Measurements from ENCODE around the gene PDZD7.
A peak's percentile ranks its signal among the peaks of the same experiment; 100 is the strongest.

PDZD7 gene

DNA sequence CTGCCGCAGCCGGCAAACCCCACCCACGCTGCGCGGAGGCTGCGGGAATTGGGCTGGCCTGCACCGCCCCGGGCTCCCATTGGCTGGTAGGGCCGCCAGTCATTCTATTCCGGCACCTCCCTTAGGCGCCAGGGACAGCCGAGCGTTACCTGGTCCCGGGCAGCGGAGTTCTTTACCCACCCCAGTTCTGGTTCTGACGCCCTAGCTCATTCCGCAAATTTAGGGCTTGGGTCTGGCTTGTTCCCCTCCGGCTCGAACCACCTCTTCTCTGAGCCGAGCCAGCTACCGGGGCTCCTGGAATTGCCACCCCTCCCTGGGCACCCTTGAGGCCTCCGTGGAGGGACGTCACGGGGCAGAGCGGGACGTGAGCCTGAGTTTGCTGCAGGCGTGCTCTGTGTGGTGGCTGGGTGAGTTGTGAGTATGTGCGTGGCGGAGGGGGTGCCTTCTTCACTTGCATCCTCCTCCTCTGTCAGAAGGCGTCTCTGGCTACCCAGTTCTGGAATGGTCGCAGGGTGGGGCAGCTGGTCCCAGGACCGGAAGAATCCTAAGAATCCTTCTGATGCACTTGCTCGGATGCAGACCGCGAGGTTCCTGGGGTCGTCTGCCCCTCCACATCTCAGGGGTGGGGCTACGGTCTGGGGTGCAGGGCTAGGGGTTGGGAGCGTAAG lies at the start of gene PDZD7, which contains the start of gene SFXN3:
Gene PDZD7 (minus strand): TSS at position 2 of the 668 bp plus-strand sequence. CDS start 910 bp downstream, outside the sequence.
Gene SFXN3 (plus strand): TSS at position 107 of the 668 bp plus-strand sequence. CDS start 3,461 bp downstream, outside the sequence.
- peak within 1 kb of the TSS; percentile 86 for H3K4me3 ChIP-seq (ENCODE audit: low read depth, low read length)
- no peak for DNase-seq (ENCODE audit: low read depth, low spot score)
- ChIA-PET POLR2A (interaction anchor here (1.1 to 2.3 kb wide), 5 partner anchors 10 to 33 kb away, joined by 3 to 18 read pairs (median 4); partner anchors contain the start of gene LZTS2), CTCF (interaction anchor here (1.3 to 35.4 kb wide), 5 partner anchors 14 to 37 kb away, joined by 3 to 1481 read pairs (median 242); partner anchors contain the start of genes KAZALD1, LZTS2, MRPL43 and TWNK)
- TF ChIP-seq, protein P1, sequence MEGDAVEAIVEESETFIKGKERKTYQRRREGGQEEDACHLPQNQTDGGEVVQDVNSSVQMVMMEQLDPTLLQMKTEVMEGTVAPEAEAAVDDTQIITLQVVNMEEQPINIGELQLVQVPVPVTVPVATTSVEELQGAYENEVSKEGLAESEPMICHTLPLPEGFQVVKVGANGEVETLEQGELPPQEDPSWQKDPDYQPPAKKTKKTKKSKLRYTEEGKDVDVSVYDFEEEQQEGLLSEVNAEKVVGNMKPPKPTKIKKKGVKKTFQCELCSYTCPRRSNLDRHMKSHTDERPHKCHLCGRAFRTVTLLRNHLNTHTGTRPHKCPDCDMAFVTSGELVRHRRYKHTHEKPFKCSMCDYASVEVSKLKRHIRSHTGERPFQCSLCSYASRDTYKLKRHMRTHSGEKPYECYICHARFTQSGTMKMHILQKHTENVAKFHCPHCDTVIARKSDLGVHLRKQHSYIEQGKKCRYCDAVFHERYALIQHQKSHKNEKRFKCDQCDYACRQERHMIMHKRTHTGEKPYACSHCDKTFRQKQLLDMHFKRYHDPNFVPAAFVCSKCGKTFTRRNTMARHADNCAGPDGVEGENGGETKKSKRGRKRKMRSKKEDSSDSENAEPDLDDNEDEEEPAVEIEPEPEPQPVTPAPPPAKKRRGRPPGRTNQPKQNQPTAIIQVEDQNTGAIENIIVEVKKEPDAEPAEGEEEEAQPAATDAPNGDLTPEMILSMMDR (IDR thresholded peaks at IDR 0.05; ENCODE audit: insufficient read depth, low read length, missing control alignments) = no peak

DNA sequence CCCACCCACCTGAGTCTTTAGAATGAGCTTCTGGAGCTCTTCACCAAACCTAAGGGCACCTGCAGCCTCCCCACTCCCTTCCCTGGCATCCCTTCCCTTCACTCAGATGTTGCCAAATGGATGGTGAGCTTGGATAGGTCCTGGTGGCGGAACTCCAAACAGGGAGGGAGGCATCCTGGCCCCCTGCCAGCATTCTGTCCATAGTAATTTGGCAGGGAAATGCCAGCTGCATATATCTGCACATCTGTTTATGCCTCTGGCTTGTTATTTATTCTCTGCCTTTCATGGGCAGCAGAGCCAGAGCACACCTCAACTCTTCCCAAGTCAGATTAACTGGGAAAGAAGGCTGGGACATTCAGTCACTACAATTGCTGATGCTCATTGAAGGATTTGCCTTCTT lies 48.9 kb upstream of the PDZD7 start:
- no peak for DNase-seq (ENCODE audit: low read depth, low spot score)
- TF ChIP-seq, protein P1 (IDR thresholded peaks at IDR 0.05; ENCODE audit: insufficient read depth, low read length, missing control alignments) = no peak
- CTCF ChIA-PET = interaction anchor here (0.7 to 10.1 kb wide), 6 partner anchors 8 to 129 kb away, joined by 3 to 99 read pairs (median 4); no protein-coding TSS in a partner anchor

DNA sequence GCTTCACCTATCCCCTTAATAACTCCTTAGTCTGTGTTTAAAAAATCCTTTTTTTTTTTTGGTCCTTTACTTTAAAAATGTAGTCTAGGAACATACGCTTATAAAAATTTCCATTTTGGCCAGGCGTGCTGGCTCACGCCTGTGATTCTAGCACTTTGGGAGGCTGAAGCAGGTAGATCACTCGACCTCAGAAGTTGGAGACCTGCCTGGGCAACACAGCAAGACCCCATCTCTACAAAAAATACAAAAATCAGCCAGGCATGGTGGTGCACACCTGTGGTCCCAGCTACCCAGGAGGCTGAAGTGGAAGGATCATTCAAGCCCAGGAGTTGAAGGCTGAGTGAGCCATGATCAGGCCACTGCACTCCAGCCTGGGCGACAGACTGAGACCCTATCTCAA lies 45.7 kb upstream of the PDZD7 start:
- ChIA-PET CTCF (interaction anchor here (1.0 to 2.9 kb wide), 4 partner anchors 15 to 66 kb away, joined by 3 to 24 read pairs (median 6); no protein-coding TSS in a partner anchor), POLR2A (no interaction called here)
- TF ChIP-seq, protein P1 (IDR thresholded peaks at IDR 0.05; ENCODE audit: insufficient read depth, low read length, missing control alignments) = no peak
- no peak for DNase-seq (ENCODE audit: low read depth, low spot score)
- H3K4me3 ChIP-seq (ENCODE audit: low read depth, low read length) = no peak overlapping the region

More for the DNA sequence above, 48.9 kb upstream of the PDZD7 start:
- no peak overlapping the region for H3K4me3 ChIP-seq (ENCODE audit: low read depth, low read length)
- POLR2A ChIA-PET = no interaction called here

DNA sequence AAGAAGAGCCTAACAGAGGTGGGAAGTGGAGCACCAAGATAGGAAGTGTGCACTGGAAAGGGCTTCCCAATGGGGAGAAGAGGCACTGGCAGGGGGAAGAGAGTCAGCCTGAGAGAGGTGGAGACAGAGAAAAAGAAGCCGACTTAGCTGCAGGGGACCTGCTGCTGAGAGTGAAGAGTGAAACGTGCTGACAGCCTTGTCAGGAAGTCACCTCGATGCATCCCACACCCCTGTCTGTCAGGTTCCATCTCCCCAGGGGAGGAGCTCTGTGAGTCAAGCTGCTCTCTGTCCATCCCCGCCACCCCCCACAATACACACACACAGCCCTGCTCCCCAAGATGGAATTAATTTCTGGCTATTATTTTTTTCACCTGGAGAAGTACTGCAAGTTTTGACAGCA lies 44.8 kb upstream of the PDZD7 start:
- DNase-seq (ENCODE audit: low read depth, low spot score) = no peak
- no peak overlapping the region for H3K4me3 ChIP-seq (ENCODE audit: low read depth, low read length)
- ChIA-PET CTCF (interaction anchor here (0.6 to 2.9 kb wide), 8 partner anchors 15 to 67 kb away, joined by 3 to 24 read pairs (median 4); no protein-coding TSS in a partner anchor), POLR2A (no interaction called here)
- TF ChIP-seq, protein P1 (IDR thresholded peaks at IDR 0.05; ENCODE audit: insufficient read depth, low read length, missing control alignments) = no peak

DNA sequence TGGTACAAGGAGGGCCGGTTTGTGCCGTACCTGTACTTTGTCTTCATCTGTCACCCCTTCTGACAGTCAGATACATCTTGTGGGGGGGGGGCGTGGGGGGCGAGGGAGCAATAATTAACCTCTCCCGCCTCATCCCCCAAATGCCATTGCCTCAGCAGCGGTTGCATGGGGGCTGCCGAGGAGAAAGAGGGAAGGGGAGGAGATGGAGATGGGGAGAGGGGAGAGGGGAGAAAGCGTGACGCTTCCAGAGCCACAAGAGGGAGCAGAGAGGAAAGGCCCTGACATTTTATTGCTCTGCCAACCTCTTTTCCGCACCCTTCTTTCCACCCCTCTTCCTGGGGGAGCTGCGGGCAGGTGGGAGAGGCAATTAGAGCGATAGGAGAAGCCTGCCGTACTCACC lies 42.7 kb upstream of the PDZD7 start:
- ChIA-PET CTCF (interaction anchor here (0.7 to 2.9 kb wide), 7 partner anchors 13 to 69 kb away, joined by 3 to 24 read pairs (median 5); partner anchors contain the start of gene KAZALD1), POLR2A (interaction anchor here (0.6 kb wide), 2 partner anchors 11 to 13 kb away, joined by 3 read pairs; no protein-coding TSS in a partner anchor)
- no peak overlapping the region for H3K4me3 ChIP-seq (ENCODE audit: low read depth, low read length)
- TF ChIP-seq, protein P1 (IDR thresholded peaks at IDR 0.05; ENCODE audit: insufficient read depth, low read length, missing control alignments) = no peak
- no peak for DNase-seq (ENCODE audit: low read depth, low spot score)

DNA sequence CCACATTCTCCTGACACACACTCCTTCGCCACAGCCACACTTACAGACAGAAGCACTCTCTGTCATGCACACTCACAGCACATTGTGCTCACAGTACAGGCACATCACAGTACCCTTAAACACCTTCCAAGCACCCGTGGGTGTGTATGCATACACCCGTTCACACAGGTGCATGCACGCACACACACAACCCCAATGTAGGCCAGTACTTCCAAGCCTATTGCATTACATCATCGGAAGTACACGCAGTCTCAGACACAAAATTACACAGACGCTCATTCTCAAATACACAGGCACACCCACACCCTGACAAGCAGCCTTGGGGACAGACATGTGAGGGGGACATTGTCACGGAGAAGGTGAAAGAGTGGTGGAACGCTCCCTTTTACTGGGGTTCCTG lies 42.0 kb upstream of the PDZD7 start:
- POLR2A ChIA-PET = no interaction called here
- CTCF ChIA-PET = interaction anchor here (2.1 to 7.1 kb wide), 2 partner anchors 13 to 23 kb away, joined by 11 to 98 read pairs; partner anchors contain the start of gene KAZALD1
- DNase-seq (ENCODE audit: low read depth, low spot score) = no peak
- TF ChIP-seq, protein P1 (IDR thresholded peaks at IDR 0.05; ENCODE audit: insufficient read depth, low read length, missing control alignments) = no peak
- H3K4me3 ChIP-seq (ENCODE audit: low read depth, low read length) = no peak overlapping the region
